B cell (primary cell): ENCODE results near the gene BACH2. TPM values are rescaled to one million over a fixed set of nuclear protein-coding genes. Genes with fewer than 3 reads are reported as not detected.
A peak's percentile ranks its signal among the peaks of the same experiment; 100 is the strongest.

Experiments used
- ATAC-seq: fragments of 200-7000 bp; cut with Tn5 transposase; one replicate; pipeline ENCODE4 v1.10.0; 2021; ENCODE audit warnings: low read depth, mild to moderate bottlenecking, moderate number of reproducible peaks, moderate library complexity
- CTCF ChIA-PET: fragments of 350-600 bp; sonication (Branson Sonifier 250); formaldehyde crosslinking; loops from one replicate; lab custom pipeline; 2021; ENCODE audit warnings: antibody characterized with exemption, inconsistent platforms; lab: Charles Lee
- POLR2A ChIA-PET: fragments of 350-600 bp; sonication (Branson Sonifier 250); formaldehyde crosslinking; loops from one replicate; lab custom pipeline; 2021; ENCODE audit warnings: antibody characterized with exemption; lab: Charles Lee
- DNase-seq: peaks from one replicate; pipeline ENCODE4 v3.0.0; 2013
- H2AFZ ChIP-seq: 2 replicates; pipeline ENCODE4 v1.6.1; 2012; ENCODE audit warnings: mild to moderate bottlenecking, low read depth, low read length; ENCODE audit not compliant: insufficient read depth, poor library complexity, severe bottlenecking
- H3K27ac ChIP-seq, 2 donors: 1 replicate in 1 of 2; 2 replicates in 1 of 2; pipeline ENCODE4 v1.5.1; 2012 to 2013; ENCODE audit warnings: low read length in 2 of 2, mild to moderate bottlenecking in 2 of 2, moderate library complexity in 1 of 2
- H3K27me3 ChIP-seq, 4 experiments: fragments of 200-600 bp in 1 of 4; sonication (generic) in 1 of 4; replicated peaks in 1 of 4; 1 replicate in 2 of 4; 2 replicates in 2 of 4; pipeline versions ENCODE4 v1.6.1 to v1.7.0; 2013 to 2016; ENCODE audit warnings: low read length in 3 of 4, mild to moderate bottlenecking in 2 of 4, mixed read lengths in 1 of 4, moderate library complexity in 1 of 4; ENCODE audit not compliant: insufficient read depth in 4 of 4, control insufficient read depth in 3 of 4; ENCODE audit errors: control extremely low read depth in 1 of 4
- H3K36me3 ChIP-seq, 2 experiments: replicated peaks in 1 of 2; 1 replicate in 1 of 2; 2 replicates in 1 of 2; pipeline versions ENCODE4 v1.6.1 to v1.7.1; 2013; ENCODE audit warnings: low read length in 1 of 2; ENCODE audit not compliant: insufficient read depth in 2 of 2, control insufficient read depth in 1 of 2; ENCODE audit errors: control extremely low read depth in 1 of 2, extremely low read depth in 1 of 2
- H3K4me1 ChIP-seq, 2 donors: fragments of 200-600 bp in 1 of 2; sonication (generic) in 1 of 2; 1 replicate in 1 of 2; 2 replicates in 1 of 2; pipeline versions ENCODE4 v1.5.1 to v1.6.1; 2013 to 2017; ENCODE audit warnings: low read length in 2 of 2; ENCODE audit not compliant: control insufficient read depth in 2 of 2, insufficient read depth in 2 of 2
- H3K4me2 ChIP-seq: replicated peaks from 2 replicates; pipeline ENCODE3; 2012; ENCODE audit warnings: mild to moderate bottlenecking, low read depth, low read length; ENCODE audit not compliant: poor library complexity, severe bottlenecking
- H3K4me3 ChIP-seq, 5 experiments: fragments of 200-600 bp in 1 of 5; sonication (generic) in 1 of 5; 1 replicate in 3 of 5; 2 replicates in 2 of 5; pipeline versions ENCODE4 v1.5.1 to v1.7.0; 2011 to 2016; ENCODE audit warnings: low read length in 4 of 5, mild to moderate bottlenecking in 4 of 5, low read depth in 2 of 5, control low read depth in 1 of 5, moderate library complexity in 1 of 5; ENCODE audit not compliant: insufficient read depth in 1 of 5; ENCODE audit errors: control extremely low read depth in 1 of 5, extremely low read depth in 1 of 5
- H3K79me2 ChIP-seq: fragments of 200-600 bp; sonication (generic); one replicate; pipeline ENCODE4 v1.6.0; 2016; ENCODE audit warnings: low read length; ENCODE audit not compliant: control insufficient read depth, insufficient read depth
- H3K9ac ChIP-seq: fragments of 200-600 bp; sonication (generic); 2 replicates; pipeline ENCODE4 v1.6.1; 2017; ENCODE audit warnings: mild to moderate bottlenecking, low read length, moderate library complexity
- H3K9me3 ChIP-seq, 3 donors: one replicate each; pipeline versions ENCODE4 v1.6.1 to v1.7.1; 2013; ENCODE audit warnings: low read length in 2 of 3; ENCODE audit not compliant: control insufficient read depth in 2 of 3, insufficient read depth in 1 of 3; ENCODE audit errors: control extremely low read depth in 1 of 3
- H4K20me1 ChIP-seq: 2 replicates; pipeline ENCODE4 v1.6.0; 2012; ENCODE audit warnings: mild to moderate bottlenecking, low read length; ENCODE audit not compliant: insufficient read depth, control insufficient read depth, poor library complexity, severe bottlenecking
- H3K27ac Mint-ChIP-seq: one replicate; pipeline ENCODE4 v1.8.0; 2021; ENCODE audit warnings: mixed read lengths
- H3K27me3 Mint-ChIP-seq: one replicate; pipeline ENCODE4 v1.8.0; 2021; ENCODE audit warnings: mixed read lengths
- H3K4me1 Mint-ChIP-seq: one replicate; pipeline ENCODE4 v1.8.0; 2021; ENCODE audit warnings: mixed read lengths
- H3K4me3 Mint-ChIP-seq: one replicate; pipeline ENCODE4 v1.8.0; 2021; ENCODE audit warnings: mixed read lengths
- H3K9me3 Mint-ChIP-seq: one replicate; pipeline ENCODE4 v1.8.0; 2022; ENCODE audit warnings: mixed read lengths; ENCODE audit not compliant: insufficient read depth
- CTCF ChIP-seq: fragments of 200-600 bp; IDR thresholded peaks from one replicate; pipeline ENCODE4 v1.8.0; 2022; ENCODE audit warnings: antibody characterized with exemption, mild to moderate bottlenecking
- EZH2 ChIP-seq: IDR thresholded peaks from 2 replicates; pipeline ENCODE4 v1.6.1; 2012; ENCODE audit warnings: borderline replicate concordance, low read depth, mild to moderate bottlenecking, moderate library complexity, low read length; ENCODE audit not compliant: insufficient read depth, poor library complexity, severe bottlenecking
- WGBS: methylation state at CpG from one replicate; pipeline ENCODE4 v1.1.5; 2013; ENCODE audit warnings: missing lambda C conversion rate; ENCODE audit not compliant: insufficient coverage; 5-methylcytosine and 5-hydroxymethylcytosine counted together
- intact Hi-C: fragments of 100-400 bp; cut with micrococcal nuclease; formaldehyde crosslinking; loops from one replicate; pipeline ENCODE4 v1.10.0; 2022
- polyA plus RNA-seq: library from polyadenylated mRNA; depleted of rRNA; stranded (reverse); fragments of >200 nt; gene quantifications from 2 replicates; pipeline ENCODE4 v1.2.3, GENCODE V29; 2012
- total RNA-seq, 2 donors: library from RNA; stranded (reverse); fragments of 120-200 nt in 1 of 2; gene quantifications; 1 replicate in 1 of 2; 2 replicates in 1 of 2; pipeline versions ENCODE4 v1.2.3 to v1.2.4, GENCODE V29; 2013 to 2022

The BACH2 gene
- total and polyA plus RNA-seq, 2 donors (not counting 1 experiment from before 2014, with no cell fraction given), result 41.1 to 235 TPM

GRCh38 chr6:90083891-90084290 is 212.8 kb downstream of the BACH2 start:
- TF ChIP-seq CTCF (no peak), EZH2 (no peak)
- H3K36me3 ChIP-seq, result peaks cover 6 to 39% of the 10 kb centered on the region in 2 experiments
- no peaks in the 10 kb centered on the region for H3K27me3 ChIP-seq
- POLR2A ChIA-PET, result interaction anchor here (0.6 to 1.4 kb wide), 2 partner anchors 22 to 132 kb away, joined by 3 to 4 read pairs; no protein-coding TSS in a partner anchor
- peaks cover 72% of the 10 kb centered on the region for H3K79me2 ChIP-seq
- H4K20me1 ChIP-seq, result peaks cover 85% of the 10 kb centered on the region
- ATAC-seq (peak; percentile 85), DNase-seq (peak; percentile 86)
- peak overlapping the region; percentile 63 for H3K4me2 ChIP-seq
- peak overlapping the region in 2 of 5 experiments; percentile 12 to 26 for H3K4me3 ChIP-seq
- peaks cover 56 to 62% of the 10 kb centered on the region in 2 donors for H3K4me1 ChIP-seq
- Mint-ChIP-seq H3K4me1 (peaks cover 84% of the 10 kb centered on the region), H3K27ac (peak overlapping the region; percentile 93), H3K4me3 (peak overlapping the region; percentile 68), H3K9me3 (no peaks in the 10 kb centered on the region), H3K27me3 (no peaks in the 10 kb centered on the region)
- H3K9me3 ChIP-seq, result no peaks in the 10 kb centered on the region
- peak overlapping the region; percentile 69 to 73 for H3K27ac ChIP-seq
- intact Hi-C loops, result loop anchor here (1.0 to 10.0 kb wide), 12 partner anchors 19 to 729 kb away; partner anchors contain the start of genes CASP8AP2 and UBE2J1
- no peak overlapping the region for H3K9ac ChIP-seq
- WGBS, result 0% methylated on average over 3 of the region's 4 CpGs
- H2AFZ ChIP-seq, result no peak overlapping the region
- CTCF ChIA-PET, result interaction anchor here (0.8 to 3.1 kb wide), 8 partner anchors 18 to 395 kb away, joined by 3 to 15 read pairs (median 6); no protein-coding TSS in a partner anchor

- Histone ChIP-seq H3K9me3 (no peaks in the 10 kb centered on the region), H3K36me3 (peaks cover 5 to 29% of the 10 kb centered on the region in 2 experiments), H3K4me3 (no peak overlapping the region), H3K27ac (peak overlapping the region in 1 of 2 donors; percentile 52), H3K9ac (no peak overlapping the region), H3K4me2 (peak overlapping the region; percentile 63), H2AFZ (no peak overlapping the region), H3K27me3 (no peaks in the 10 kb centered on the region), H4K20me1 (peaks cover 85% of the 10 kb centered on the region), H3K79me2 (peaks cover 74% of the 10 kb centered on the region), H3K4me1 (peaks cover 61 to 72% of the 10 kb centered on the region in 2 donors)
- ChIA-PET POLR2A (interaction anchor here (0.9 to 1.1 kb wide), 2 partner anchors 12 to 93 kb away, joined by 3 read pairs; no protein-coding TSS in a partner anchor), CTCF (interaction anchor here (0.8 to 3.1 kb wide), 14 partner anchors 9 to 396 kb away, joined by 3 to 15 read pairs (median 4); no protein-coding TSS in a partner anchor)
- intact Hi-C loops, result loop anchor here (5.0 to 10.0 kb wide), 8 partner anchors 39 to 728 kb away; partner anchors contain the start of genes CASP8AP2 and UBE2J1
- Mint-ChIP-seq H3K4me1 (peaks cover 88% of the 10 kb centered on the region), H3K9me3 (no peaks in the 10 kb centered on the region), H3K27me3 (no peaks in the 10 kb centered on the region), H3K27ac (peak overlapping the region; percentile 88), H3K4me3 (peak overlapping the region; percentile 72)
- DNase-seq (no peak), ATAC-seq (no peak)
- WGBS, result 81% methylated on average over 2 of the region's 2 CpGs
- no peak for TF ChIP-seq EZH2
Observed at GRCh38 chr6:90082847-90083246, 213.8 kb downstream of the BACH2 start.
